IMR-90 (cell line): ENCODE data around the gene CAMTA1. TPM values are rescaled to one million over a fixed set of nuclear protein-coding genes. Genes with fewer than 3 reads are reported as not detected.

ENCODE experiments used
- ATAC-seq: fragments of 200-7000 bp; cut with Tn5 transposase; 2 replicates; pipeline ENCODE4 v1.9.1; 2020; ENCODE audit warnings: low read depth, mild to moderate bottlenecking, moderate library complexity
- BruUV-seq: library from RNA; stranded (reverse); fragments of 400-500 nt; replicated peaks from 2 replicates; lab custom pipeline; 2021; lab: Mats Ljungman, UMichigan
- CTCF ChIA-PET: fragments of 300-600 bp; formaldehyde crosslinking; extraction: SDS; loops from one replicate; lab custom pipeline; 2021; ENCODE audit warnings: antibody characterized with exemption; lab: Yijun Ruan, JAX
- POLR2A ChIA-PET: fragments of 300-600 bp; sonication (Branson Sonifier 250); formaldehyde crosslinking; loops from one replicate; lab custom pipeline; 2022; ENCODE audit warnings: antibody characterized with exemption; ENCODE audit not compliant: unreplicated experiment; lab: Charles Lee
- DNase-seq: peaks from one replicate; pipeline ENCODE4 v3.0.0; 2013
- H2AFZ ChIP-seq: replicated peaks from 2 replicates; pipeline ENCODE3; 2013; ENCODE audit warnings: low read length, mild to moderate bottlenecking; ENCODE audit not compliant: poor library complexity
- H2AK5ac ChIP-seq: 2 replicates; pipeline ENCODE4 v1.6.1; 2013; ENCODE audit warnings: low read depth, low read length, inconsistent platforms
- H2AK9ac ChIP-seq: replicated peaks from 2 replicates; pipeline ENCODE3; 2013; ENCODE audit warnings: mild to moderate bottlenecking, low read depth, low read length, moderate library complexity; ENCODE audit not compliant: poor library complexity
- H2BK120ac ChIP-seq: 2 replicates; pipeline ENCODE4 v1.6.1; 2013; ENCODE audit warnings: low read depth, low read length, inconsistent platforms
- H2BK15ac ChIP-seq: 3 replicates; pipeline ENCODE4 v1.6.1; 2013; ENCODE audit warnings: low read depth, low read length, inconsistent platforms
- H2BK20ac ChIP-seq: 2 replicates; pipeline ENCODE4 v1.6.1; 2013; ENCODE audit warnings: low read depth, mild to moderate bottlenecking, inconsistent platforms, low read length, moderate library complexity
- H2BK5ac ChIP-seq: 2 replicates; pipeline ENCODE4 v1.6.1; 2013; ENCODE audit warnings: mild to moderate bottlenecking, low read depth, low read length, inconsistent platforms; ENCODE audit not compliant: poor library complexity, severe bottlenecking
- H3K14ac ChIP-seq: replicated peaks from 2 replicates; pipeline ENCODE4 v1.6.1; 2013; ENCODE audit warnings: low read depth, low read length, inconsistent platforms
- H3K18ac ChIP-seq: 2 replicates; pipeline ENCODE4 v1.6.1; 2013; ENCODE audit warnings: low read depth, low read length, control low read depth
- H3K23ac ChIP-seq: 2 replicates; pipeline ENCODE4 v1.6.1; 2013; ENCODE audit warnings: low read depth, low read length, inconsistent platforms
- H3K27ac ChIP-seq: 2 replicates; pipeline ENCODE4 v1.5.1; 2013; ENCODE audit warnings: mild to moderate bottlenecking, control low read depth, low read length; ENCODE audit not compliant: insufficient read depth
- H3K27me3 ChIP-seq: 2 replicates; pipeline ENCODE4 v1.6.1; 2013; ENCODE audit warnings: low read length; ENCODE audit not compliant: control insufficient read depth, insufficient read depth
- H3K36me3 ChIP-seq: 2 replicates; pipeline ENCODE4 v1.6.1; 2013; ENCODE audit warnings: low read length, mixed read lengths; ENCODE audit not compliant: control insufficient read depth, insufficient read depth
- H3K4ac ChIP-seq: 2 replicates; pipeline ENCODE4 v1.6.1; 2013; ENCODE audit warnings: low read depth, low read length, inconsistent platforms
- H3K4me1 ChIP-seq: 2 replicates; pipeline ENCODE4 v1.6.1; 2013; ENCODE audit warnings: low read length, mixed read lengths; ENCODE audit not compliant: control insufficient read depth, insufficient read depth
- H3K4me2 ChIP-seq: 2 replicates; pipeline ENCODE4 v1.6.1; 2013; ENCODE audit warnings: low read depth, mild to moderate bottlenecking, control low read depth, low read length, moderate library complexity
- H3K4me3 ChIP-seq: 2 replicates; pipeline ENCODE4 v1.5.1; 2013; ENCODE audit warnings: low read depth, mild to moderate bottlenecking, control low read depth, low read length, moderate library complexity; ENCODE audit not compliant: insufficient read depth
- H3K56ac ChIP-seq: 2 replicates; pipeline ENCODE4 v1.6.1; 2013; ENCODE audit warnings: low read length, inconsistent platforms; ENCODE audit not compliant: insufficient read depth; ENCODE audit errors: extremely low read depth
- H3K79me1 ChIP-seq, 2 experiments: 2 replicates each; pipeline ENCODE4 v1.6.1; 2013; ENCODE audit warnings: low read length in 2 of 2, inconsistent platforms in 1 of 2, low read depth in 1 of 2
- H3K9ac ChIP-seq: 2 replicates; pipeline ENCODE4 v1.6.1; 2013; ENCODE audit warnings: low read depth, low read length, control low read depth
- H3K9me1 ChIP-seq: 2 replicates; pipeline ENCODE4 v1.6.1; 2013; ENCODE audit warnings: low read length, inconsistent platforms; ENCODE audit not compliant: insufficient read depth
- H3K9me3 ChIP-seq: 2 replicates; pipeline ENCODE4 v1.6.1; 2013; ENCODE audit warnings: low read length; ENCODE audit not compliant: control insufficient read depth, insufficient read depth
- H4K20me1 ChIP-seq: 2 replicates; pipeline ENCODE4 v1.6.1; 2013; ENCODE audit warnings: low read length, inconsistent platforms; ENCODE audit not compliant: insufficient read depth
- H4K5ac ChIP-seq: 2 replicates; pipeline ENCODE4 v1.6.1; 2013; ENCODE audit warnings: mild to moderate bottlenecking, low read depth, low read length, control low read depth
- H4K8ac ChIP-seq, 2 experiments: 2 replicates each; pipeline ENCODE4 v1.6.1; 2013; ENCODE audit warnings: low read depth in 2 of 2, low read length in 2 of 2, control low read depth in 1 of 2, inconsistent platforms in 1 of 2
- H4K91ac ChIP-seq: 2 replicates; pipeline ENCODE4 v1.6.1; 2013; ENCODE audit warnings: low read depth, low read length, inconsistent platforms; ENCODE audit not compliant: insufficient read depth
- BHLHE40 ChIP-seq: fragments of 150-350 bp; IDR thresholded peaks from 2 replicates; pipeline ENCODE4 v1.6.1; 2016; ENCODE audit warnings: mild to moderate bottlenecking, low read depth, low read length
- CEBPB ChIP-seq: IDR thresholded peaks from 2 replicates; pipeline ENCODE4 v1.6.1; 2012; ENCODE audit warnings: low read depth, low read length, improper control_type of control experiment
- CHD1 ChIP-seq: IDR thresholded peaks from 2 replicates; pipeline ENCODE4 v1.6.1; 2012; ENCODE audit warnings: low read depth, low read length, improper control_type of control experiment
- CTCF ChIP-seq: conservative IDR thresholded peaks from 2 replicates; pipeline ENCODE4 v1.5.1; 2012; ENCODE audit warnings: mild to moderate bottlenecking, low read depth, low read length, improper control_type of control experiment
- ELK1 ChIP-seq: fragments of 150-350 bp; IDR thresholded peaks from 2 replicates; pipeline ENCODE4 v1.6.1; 2016; ENCODE audit warnings: low read depth, mild to moderate bottlenecking, low read length, moderate library complexity, borderline replicate concordance
- FOS ChIP-seq: fragments of 150-350 bp; IDR thresholded peaks from 2 replicates; pipeline ENCODE4 v1.6.1; 2016; ENCODE audit warnings: low read depth, low read length
- MAFK ChIP-seq: IDR thresholded peaks from 2 replicates; pipeline ENCODE4 v1.6.1; 2012; ENCODE audit warnings: low read depth, low read length, improper control_type of control experiment
- MAZ ChIP-seq: IDR thresholded peaks from 2 replicates; pipeline ENCODE4 v1.6.1; 2012; ENCODE audit warnings: low read depth, mild to moderate bottlenecking, low read length, improper control_type of control experiment, moderate library complexity, borderline replicate concordance
- MXI1 ChIP-seq: IDR thresholded peaks from 2 replicates; pipeline ENCODE4 v1.6.1; 2012; ENCODE audit warnings: low read depth, mild to moderate bottlenecking, low read length, moderate library complexity, borderline replicate concordance
- NFE2L2 ChIP-seq: fragments of 150-350 bp; IDR thresholded peaks from 2 replicates; pipeline ENCODE4 v1.6.1; 2016; ENCODE audit warnings: low read depth, mild to moderate bottlenecking, low read length
- POLR2A ChIP-seq: IDR thresholded peaks from 2 replicates; pipeline ENCODE4 v1.6.1; 2012; ENCODE audit warnings: mild to moderate bottlenecking, low read depth, low read length
- RAD21 ChIP-seq: IDR thresholded peaks from 2 replicates; pipeline ENCODE4 v1.6.1; 2012; ENCODE audit warnings: low read length, improper control_type of control experiment
- RCOR1 ChIP-seq: IDR thresholded peaks from 2 replicates; pipeline ENCODE4 v1.6.1; 2012; ENCODE audit warnings: mild to moderate bottlenecking, low read length, improper control_type of control experiment; ENCODE audit not compliant: insufficient replicate concordance
- RFX5 ChIP-seq: IDR thresholded peaks from 2 replicates; pipeline ENCODE4 v1.8.0; 2012; ENCODE audit warnings: low read depth, mild to moderate bottlenecking, low read length, moderate library complexity
- SMC3 ChIP-seq: fragments of 150-350 bp; IDR thresholded peaks from 2 replicates; pipeline ENCODE4 v1.6.1; 2016; ENCODE audit warnings: low read depth, mild to moderate bottlenecking, antibody characterized with exemption, low read length, moderate library complexity
- USF2 ChIP-seq: fragments of 150-350 bp; IDR thresholded peaks from 2 replicates; pipeline ENCODE4 v1.6.1; 2017; ENCODE audit warnings: mild to moderate bottlenecking, antibody characterized with exemption, low read length, low read depth
- WGBS, 2 experiments: methylation state at CpG; one replicate each; pipeline versions ENCODE4 v1.1.5 to v1.1.7; 2013; ENCODE audit warnings: missing lambda C conversion rate in 2 of 2; ENCODE audit not compliant: insufficient read length in 1 of 2; ENCODE audit errors: extremely low coverage in 2 of 2; 5-methylcytosine and 5-hydroxymethylcytosine counted together
- dilution Hi-C: fragments of 300-500 bp; cut with HindIII; formaldehyde crosslinking; loops from one replicate; pipeline ENCODE4 v1.14.3; 2018; ENCODE audit warnings: low sequenced_read_pairs; ENCODE audit not compliant: unreplicated experiment
- in situ Hi-C: fragments of 300-500 bp; cut with MboI; formaldehyde crosslinking; loops from 3 replicates; pipeline ENCODE4 v1.14.3; 2019; ENCODE audit warnings: low sequenced_read_pairs, inconsistent platforms, mixed read lengths
- intact Hi-C: fragments of 100-400 bp; cut with micrococcal nuclease; formaldehyde crosslinking; loops from 2 replicates; pipeline ENCODE4 v1.10.0; 2022
- polyA plus RNA-seq, 3 experiments: library from polyadenylated mRNA; depleted of rRNA; stranded (reverse); fragments of >200 nt; gene quantifications; 2 replicates each; pipeline ENCODE4 v1.2.3, GENCODE V29; 2012; ENCODE audit warnings: low replicate concordance in 1 of 3
- total RNA-seq: library from RNA; depleted of rRNA; stranded (reverse); fragments of >200 nt; gene quantifications from 2 replicates; pipeline ENCODE4 v1.2.3, GENCODE V29; 2012

The CAMTA1 gene
- total and polyA plus RNA-seq, 2 of the 4 experiments (the other 2 are of a cell fraction): 35.5 to 74.3 TPM

GRCh38 chr1:7613851-7614205 lies 828.6 kb downstream of the CAMTA1 start:
- BruUV-seq: no TSS peak

More at GRCh38 chr1:7613851-7614205, 828.6 kb downstream of the CAMTA1 start:
- Histone ChIP-seq H3K23ac (no peak overlapping the region), H3K56ac (no peak overlapping the region), H3K79me1 (no peaks in the 10 kb centered on the region), H3K4me2 (no peak overlapping the region), H2BK20ac (no peak overlapping the region), H4K91ac (no peak overlapping the region), H2AK5ac (no peak overlapping the region), H2AK9ac (no peak overlapping the region), H2BK120ac (no peak overlapping the region), H2BK15ac (no peak overlapping the region), H3K18ac (no peak overlapping the region), H4K20me1 (no peaks in the 10 kb centered on the region), H3K27ac (no peak overlapping the region), H2AFZ (no peak overlapping the region), H3K9ac (no peak overlapping the region), H4K8ac (no peak overlapping the region), H3K14ac (no peak overlapping the region), H3K9me1 (no peaks in the 10 kb centered on the region), H2BK5ac (no peak overlapping the region), H3K4ac (no peak overlapping the region), H4K5ac (no peak overlapping the region), H3K9me3 (no peaks in the 10 kb centered on the region), H3K4me3 (no peak overlapping the region), H3K36me3 (no peaks in the 10 kb centered on the region), H3K4me1 (no peaks in the 10 kb centered on the region), H3K27me3 (peaks cover 9% of the 10 kb centered on the region; the same call in 1 of the 2 replicates)
- CTCF ChIA-PET: no interaction called here
- DNase-seq: no peak
- dilution Hi-C loops (no loop called here), in situ Hi-C loops (no loop called here), intact Hi-C loops (no loop called here)
- POLR2A ChIA-PET: interaction anchor here (0.7 kb wide), 1 partner anchor 1486 kb away, joined by 10 read pairs; no protein-coding TSS in a partner anchor
- WGBS, 2 experiments: 100% methylated on average over 1 of the region's 4 CpGs; no CpG with 5 or more reads in 1 of the 2 experiments
- no peak for TF ChIP-seq MAFK
- TF ChIP-seq FOS: no peak
- no peak for TF ChIP-seq SMC3
- no peak for TF ChIP-seq CEBPB
- no peak for TF ChIP-seq RAD21
- no peak for TF ChIP-seq MXI1
- TF ChIP-seq RFX5: no peak
- TF ChIP-seq ELK1: no peak
- TF ChIP-seq BHLHE40: no peak
- no peak for TF ChIP-seq NFE2L2
- TF ChIP-seq CHD1: no peak
- TF ChIP-seq RCOR1: no peak
- no peak for TF ChIP-seq MAZ
- TF ChIP-seq CTCF: no peak
- no peak for TF ChIP-seq POLR2A
- no peak for TF ChIP-seq USF2
- no peak for ATAC-seq
